HEK293 (cell line): ENCODE measurements around the gene PDK2.

Experiments
- HOXC10 ChIP-seq: sonication (generic); formaldehyde crosslinking; IDR thresholded peaks from 2 replicates; pipeline ENCODE4 v1.8.1; 2023; ENCODE audit warnings: mild to moderate bottlenecking, missing genetic modification reagents
- KLF9 ChIP-seq: fragments of 450-650 bp; formaldehyde crosslinking; IDR thresholded peaks from 2 replicates; pipeline ENCODE4 v1.5.1; 2016; ENCODE audit warnings: missing biosample characterization, missing genetic modification characterization, low read depth
- OVOL3 ChIP-seq: fragments of 450-650 bp; formaldehyde crosslinking; IDR thresholded peaks from 2 replicates; pipeline ENCODE4 v1.5.1; 2016; ENCODE audit warnings: missing biosample characterization, missing genetic modification characterization
- PBX3 ChIP-seq: sonication (generic); formaldehyde crosslinking; IDR thresholded peaks from 2 replicates; pipeline ENCODE4 v1.8.1; 2022; ENCODE audit warnings: mild to moderate bottlenecking, moderate library complexity, missing genetic modification reagents
- PRDM10 ChIP-seq: fragments of 450-650 bp; formaldehyde crosslinking; IDR thresholded peaks from 2 replicates; pipeline ENCODE4 v1.5.1; 2016; ENCODE audit warnings: missing biosample characterization, missing genetic modification characterization
- ZBTB11 ChIP-seq: fragments of 450-650 bp; formaldehyde crosslinking; conservative IDR thresholded peaks from 2 replicates; pipeline ENCODE4 v1.5.1; 2016; ENCODE audit warnings: low read depth, missing biosample characterization, missing genetic modification characterization
- ZBTB48 ChIP-seq: fragments of 450-650 bp; formaldehyde crosslinking; IDR thresholded peaks from 2 replicates; pipeline ENCODE4 v1.5.1; 2016; ENCODE audit warnings: missing biosample characterization, missing genetic modification characterization
- ZEB2 ChIP-seq: fragments of 450-650 bp; formaldehyde crosslinking; IDR thresholded peaks from 2 replicates; pipeline ENCODE4 v1.5.1; 2016; ENCODE audit warnings: missing biosample characterization, missing genetic modification characterization
- ZFP3 ChIP-seq: fragments of 450-650 bp; formaldehyde crosslinking; IDR thresholded peaks from 2 replicates; pipeline ENCODE4 v1.5.1; 2016; ENCODE audit warnings: low read depth, missing biosample characterization, missing genetic modification characterization
- ZNF146 ChIP-seq: fragments of 450-650 bp; formaldehyde crosslinking; IDR thresholded peaks from 2 replicates; pipeline ENCODE4 v1.5.1; 2016; ENCODE audit warnings: missing biosample characterization, missing genetic modification characterization
- ZNF169 ChIP-seq: fragments of 450-650 bp; formaldehyde crosslinking; IDR thresholded peaks from 2 replicates; pipeline ENCODE4 v1.5.1; 2016; ENCODE audit warnings: missing biosample characterization, missing genetic modification characterization
- ZNF174 ChIP-seq: fragments of 450-650 bp; formaldehyde crosslinking; IDR thresholded peaks from 2 replicates; pipeline ENCODE4 v1.5.0; 2017; ENCODE audit warnings: missing biosample characterization, mild to moderate bottlenecking, missing genetic modification characterization
- ZNF354C ChIP-seq: fragments of 450-650 bp; formaldehyde crosslinking; IDR thresholded peaks from 2 replicates; pipeline ENCODE4 v1.5.1; 2016; ENCODE audit warnings: missing biosample characterization, missing genetic modification characterization, low read depth, borderline replicate concordance
- ZNF449 ChIP-seq: fragments of 450-650 bp; formaldehyde crosslinking; IDR thresholded peaks from 2 replicates; pipeline ENCODE4 v1.5.1; 2017; ENCODE audit warnings: missing biosample characterization, mild to moderate bottlenecking, missing genetic modification characterization, moderate library complexity
- ZNF530 ChIP-seq: fragments of 450-650 bp; formaldehyde crosslinking; IDR thresholded peaks from 2 replicates; pipeline ENCODE4 v1.5.1; 2016; ENCODE audit warnings: low read depth, missing biosample characterization, missing genetic modification characterization
- ZNF585B ChIP-seq: fragments of 450-650 bp; formaldehyde crosslinking; IDR thresholded peaks from 2 replicates; pipeline ENCODE4 v1.5.1; 2016; ENCODE audit warnings: missing biosample characterization, missing genetic modification characterization
- ZNF596 ChIP-seq: fragments of 450-650 bp; IDR thresholded peaks from 2 replicates; pipeline ENCODE4 v1.5.0; 2018; ENCODE audit warnings: missing biosample characterization, mild to moderate bottlenecking, missing genetic modification characterization, moderate library complexity
- ZNF645 ChIP-seq: fragments of 450-650 bp; formaldehyde crosslinking; IDR thresholded peaks from 2 replicates; pipeline ENCODE4; 2016; ENCODE audit warnings: missing biosample characterization, missing genetic modification characterization
- ZNF658 ChIP-seq: fragments of 450-650 bp; formaldehyde crosslinking; IDR thresholded peaks from 2 replicates; pipeline ENCODE4; 2016; ENCODE audit warnings: missing biosample characterization, missing genetic modification characterization
- ZNF76 ChIP-seq: fragments of 450-650 bp; formaldehyde crosslinking; IDR thresholded peaks from 2 replicates; pipeline ENCODE4; 2016; ENCODE audit warnings: low read depth, missing biosample characterization, missing genetic modification characterization, borderline replicate concordance
- ZSCAN5A ChIP-seq: fragments of 450-650 bp; formaldehyde crosslinking; IDR thresholded peaks from 2 replicates; pipeline ENCODE4 v1.5.1; 2016; ENCODE audit warnings: missing biosample characterization, missing genetic modification characterization
- TF ChIP-seq, protein P1 (sequence below): fragments of 450-650 bp; formaldehyde crosslinking; IDR thresholded peaks from 2 replicates; pipeline ENCODE4 v1.5.1; 2016; ENCODE audit warnings: missing biosample characterization, missing genetic modification characterization, borderline replicate concordance
- TF ChIP-seq, protein P2 (sequence below): IDR thresholded peaks from 2 replicates; pipeline ENCODE4 v1.6.1; 2011; ENCODE audit warnings: mild to moderate bottlenecking, low read depth, low read length, borderline replicate concordance

PDK2 gene

GRCh38 chr17:50129728-50130558, 34.8 kb downstream of the PDK2 start, which contains the start of gene SAMD14 (continued):
- no peak for TF ChIP-seq ZSCAN5A (tag by site-specific recombination)
- TF ChIP-seq PRDM10: peak; percentile 39; the same call in 1 of the 2 replicates
- TF ChIP-seq ZFP3: no peak
- TF ChIP-seq OVOL3: no peak
- TF ChIP-seq ZNF174: no peak
- no peak for TF ChIP-seq ZNF530 (tag by site-specific recombination)
- TF ChIP-seq ZNF76 (tag by site-specific recombination): peak; percentile 62; the same call in 1 of the 2 replicates
- 0 out of 2 replicates have a peak, but pooled peaks have one; percentile 3 for TF ChIP-seq ZBTB11 (tag by site-specific recombination)
- no peak for TF ChIP-seq ZNF449 (tag by site-specific recombination)
- no peak for TF ChIP-seq ZNF354C
- no peak for TF ChIP-seq ZNF585B (tag by site-specific recombination)
- TF ChIP-seq, protein P1, sequence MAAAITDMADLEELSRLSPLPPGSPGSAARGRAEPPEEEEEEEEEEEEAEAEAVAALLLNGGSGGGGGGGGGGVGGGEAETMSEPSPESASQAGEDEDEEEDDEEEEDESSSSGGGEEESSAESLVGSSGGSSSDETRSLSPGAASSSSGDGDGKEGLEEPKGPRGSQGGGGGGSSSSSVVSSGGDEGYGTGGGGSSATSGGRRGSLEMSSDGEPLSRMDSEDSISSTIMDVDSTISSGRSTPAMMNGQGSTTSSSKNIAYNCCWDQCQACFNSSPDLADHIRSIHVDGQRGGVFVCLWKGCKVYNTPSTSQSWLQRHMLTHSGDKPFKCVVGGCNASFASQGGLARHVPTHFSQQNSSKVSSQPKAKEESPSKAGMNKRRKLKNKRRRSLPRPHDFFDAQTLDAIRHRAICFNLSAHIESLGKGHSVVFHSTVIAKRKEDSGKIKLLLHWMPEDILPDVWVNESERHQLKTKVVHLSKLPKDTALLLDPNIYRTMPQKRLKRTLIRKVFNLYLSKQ (tag by site-specific recombination): no peak
- TF ChIP-seq ZEB2 (tag by site-specific recombination): no peak
- TF ChIP-seq ZNF658 (tag by site-specific recombination): no peak
- TF ChIP-seq ZNF645 (tag by site-specific recombination): no peak
- TF ChIP-seq ZNF596 (tag by site-specific recombination): peak; percentile 92
- no peak for TF ChIP-seq PBX3 (CRISPR knock-in tag)
- 0 out of 2 replicates have a peak, but pooled peaks have one; percentile 2 for TF ChIP-seq ZBTB48
- no peak for TF ChIP-seq HOXC10 (CRISPR knock-in tag)
- no peak for TF ChIP-seq ZNF146 (tag by site-specific recombination)
- TF ChIP-seq, protein P2, sequence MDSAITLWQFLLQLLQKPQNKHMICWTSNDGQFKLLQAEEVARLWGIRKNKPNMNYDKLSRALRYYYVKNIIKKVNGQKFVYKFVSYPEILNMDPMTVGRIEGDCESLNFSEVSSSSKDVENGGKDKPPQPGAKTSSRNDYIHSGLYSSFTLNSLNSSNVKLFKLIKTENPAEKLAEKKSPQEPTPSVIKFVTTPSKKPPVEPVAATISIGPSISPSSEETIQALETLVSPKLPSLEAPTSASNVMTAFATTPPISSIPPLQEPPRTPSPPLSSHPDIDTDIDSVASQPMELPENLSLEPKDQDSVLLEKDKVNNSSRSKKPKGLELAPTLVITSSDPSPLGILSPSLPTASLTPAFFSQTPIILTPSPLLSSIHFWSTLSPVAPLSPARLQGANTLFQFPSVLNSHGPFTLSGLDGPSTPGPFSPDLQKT: no peak
- TF ChIP-seq KLF9 (tag by site-specific recombination): peak; percentile 57
- TF ChIP-seq ZNF169 (tag by site-specific recombination): no peak
